H9 (cell line): ENCODE data around the gene PARP1. TPM values are rescaled to one million over a fixed set of nuclear protein-coding genes. Genes with fewer than 3 reads are reported as not detected.

Experiments used
- DNase-seq: peaks from one replicate; pipeline ENCODE4 v3.0.0-alpha.2; 2017
- H2AFZ ChIP-seq: one replicate; pipeline ENCODE4 v1.6.1; 2013; ENCODE audit warnings: mild to moderate bottlenecking, low read length, control low read depth, moderate library complexity
- H2AK5ac ChIP-seq: 2 replicates; pipeline ENCODE4 v1.6.1; 2013; ENCODE audit warnings: low read length, control low read depth, mixed read lengths; ENCODE audit not compliant: insufficient read length
- H2BK120ac ChIP-seq: one replicate; pipeline ENCODE4 v1.6.1; 2013; ENCODE audit warnings: low read depth, mild to moderate bottlenecking, low read length, control low read depth, inconsistent platforms; ENCODE audit not compliant: poor library complexity, severe bottlenecking
- H2BK12ac ChIP-seq: 2 replicates; pipeline ENCODE4 v1.6.1; 2013; ENCODE audit warnings: low read length, control low read depth, mixed read lengths, low read depth; ENCODE audit not compliant: insufficient read length
- H2BK15ac ChIP-seq: 2 replicates; pipeline ENCODE4 v1.6.1; 2013; ENCODE audit warnings: low read depth, low read length, control low read depth
- H2BK20ac ChIP-seq: one replicate; pipeline ENCODE4 v1.6.1; 2013; ENCODE audit warnings: low read depth, mild to moderate bottlenecking, low read length, control low read depth, inconsistent platforms; ENCODE audit not compliant: poor library complexity, severe bottlenecking
- H2BK5ac ChIP-seq: 2 replicates; pipeline ENCODE4 v1.6.1; 2013; ENCODE audit warnings: low read length, control low read depth, mixed read lengths; ENCODE audit not compliant: insufficient read length
- H3K14ac ChIP-seq: 2 replicates; pipeline ENCODE4 v1.6.1; 2013; ENCODE audit warnings: low read length, control low read depth; ENCODE audit not compliant: insufficient read depth
- H3K18ac ChIP-seq: 2 replicates; pipeline ENCODE4 v1.6.1; 2013; ENCODE audit warnings: low read depth, mild to moderate bottlenecking, mixed read lengths, low read length, control low read depth; ENCODE audit not compliant: insufficient read length
- H3K23ac ChIP-seq: 2 replicates; pipeline ENCODE4 v1.6.1; 2013; ENCODE audit warnings: low read length, control low read depth, mixed read lengths, low read depth; ENCODE audit not compliant: insufficient read length
- H3K23me2 ChIP-seq: 2 replicates; pipeline ENCODE4 v1.6.1; 2013; ENCODE audit warnings: low read depth, mild to moderate bottlenecking, mixed read lengths, low read length, control low read depth; ENCODE audit not compliant: insufficient read length, poor library complexity, severe bottlenecking
- H3K27ac ChIP-seq: 2 replicates; pipeline ENCODE4 v1.5.1; 2013; ENCODE audit warnings: low read length, control low read depth, mixed read lengths, low read depth; ENCODE audit not compliant: insufficient read length
- H3K27me3 ChIP-seq: 2 replicates; pipeline ENCODE4 v1.6.1; 2013; ENCODE audit warnings: low read length, control low read depth, inconsistent platforms; ENCODE audit not compliant: insufficient read depth
- H3K4ac ChIP-seq: 2 replicates; pipeline ENCODE4 v1.6.1; 2013; ENCODE audit warnings: low read depth, mild to moderate bottlenecking, control low read depth, inconsistent platforms, low read length, moderate library complexity
- H3K4me1 ChIP-seq: 2 replicates; pipeline ENCODE4 v1.6.1; 2013; ENCODE audit warnings: low read length, control low read depth, inconsistent platforms; ENCODE audit not compliant: insufficient read depth
- H3K4me2 ChIP-seq: 2 replicates; pipeline ENCODE4 v1.6.1; 2013; ENCODE audit warnings: low read length, control low read depth, mixed read lengths; ENCODE audit not compliant: insufficient read length, insufficient read depth
- H3K56ac ChIP-seq: 2 replicates; pipeline ENCODE4 v1.6.1; 2013; ENCODE audit warnings: low read depth, mild to moderate bottlenecking, mixed read lengths, low read length, control low read depth; ENCODE audit not compliant: insufficient read length
- H3K79me1 ChIP-seq: 2 replicates; pipeline ENCODE4 v1.6.1; 2013; ENCODE audit warnings: low read depth, mild to moderate bottlenecking, moderate library complexity, low read length, control low read depth, inconsistent platforms; ENCODE audit not compliant: insufficient read depth, poor library complexity, severe bottlenecking
- H3K79me2 ChIP-seq: 2 replicates; pipeline ENCODE4 v1.6.1; 2013; ENCODE audit warnings: low read length, control low read depth, inconsistent platforms; ENCODE audit not compliant: insufficient read depth
- H3K9ac ChIP-seq: 2 replicates; pipeline ENCODE4 v1.6.1; 2013; ENCODE audit warnings: low read length, control low read depth, mixed read lengths; ENCODE audit not compliant: insufficient read length; ENCODE audit errors: extremely low read depth
- H3K9me3 ChIP-seq: one replicate; pipeline ENCODE4 v1.6.1; 2013; ENCODE audit warnings: low read depth, low read length, inconsistent platforms; ENCODE audit not compliant: control insufficient read depth
- H3T11ph ChIP-seq: one replicate; pipeline ENCODE4 v1.6.1; 2013; ENCODE audit warnings: mild to moderate bottlenecking, low read length, control low read depth, inconsistent platforms
- H4K20me1 ChIP-seq: one replicate; pipeline ENCODE4 v1.6.1; 2013; ENCODE audit not compliant: control insufficient read depth, insufficient read length, insufficient read depth
- H4K5ac ChIP-seq: 2 replicates; pipeline ENCODE4 v1.6.1; 2013; ENCODE audit warnings: low read depth, mild to moderate bottlenecking, mixed read lengths, low read length, control low read depth; ENCODE audit not compliant: insufficient read length
- H4K8ac ChIP-seq: replicated peaks from 2 replicates; pipeline ENCODE4 v1.6.1; 2013; ENCODE audit warnings: low read length, control low read depth, mixed read lengths, low read depth; ENCODE audit not compliant: insufficient read length
- H4K91ac ChIP-seq: 2 replicates; pipeline ENCODE4 v1.6.1; 2013; ENCODE audit warnings: low read depth, mild to moderate bottlenecking, moderate library complexity, mixed read lengths, low read length, control low read depth; ENCODE audit not compliant: insufficient read length
- H3K27ac Mint-ChIP-seq, 3 experiments: 2 replicates in 2 of 3; 3 replicates in 1 of 3; pipeline ENCODE4 v1.8.0; 2020 to 2021; ENCODE audit warnings: mixed read lengths in 3 of 3, mild to moderate bottlenecking in 1 of 3, moderate library complexity in 1 of 3
- H3K27me3 Mint-ChIP-seq: 2 replicates; pipeline ENCODE4 v1.8.0; 2021; ENCODE audit warnings: low read depth, mild to moderate bottlenecking, moderate library complexity, mixed read lengths
- H3K36me3 Mint-ChIP-seq, 3 experiments: 2 replicates in 2 of 3; 3 replicates in 1 of 3; pipeline ENCODE4 v1.8.0; 2020 to 2021; ENCODE audit warnings: low read depth in 3 of 3, mixed read lengths in 3 of 3; ENCODE audit not compliant: insufficient read depth in 1 of 3
- H3K4me1 Mint-ChIP-seq, 2 experiments: 2 replicates each; pipeline ENCODE4 v1.8.0; 2020; ENCODE audit warnings: mixed read lengths in 2 of 2
- H3K4me3 Mint-ChIP-seq, 2 experiments: 2 replicates in 1 of 2; 3 replicates in 1 of 2; pipeline ENCODE4 v1.8.0; 2020 to 2021; ENCODE audit warnings: mild to moderate bottlenecking in 2 of 2, mixed read lengths in 2 of 2, moderate library complexity in 1 of 2
- H3K9me3 Mint-ChIP-seq, 2 experiments: 2 replicates in 1 of 2; 3 replicates in 1 of 2; pipeline ENCODE4 v1.8.0; 2020; ENCODE audit warnings: mild to moderate bottlenecking in 2 of 2, mixed read lengths in 2 of 2, moderate library complexity in 1 of 2
- WGBS: extraction: QIAGEN DNeasy Blood & Tissue Kit; methylation state at CpG from one replicate; pipeline ENCODE4 v1.1.7; 2013; ENCODE audit warnings: missing lambda C conversion rate, low lambda C conversion rate, mixed read lengths; ENCODE audit not compliant: insufficient read length; ENCODE audit errors: extremely low coverage; 5-methylcytosine and 5-hydroxymethylcytosine counted together
- total RNA-seq: library from RNA; stranded (reverse); gene quantifications from 2 replicates; pipeline ENCODE4 v1.2.1, GENCODE V29; 2021
- TF ChIP-seq, protein P1 (sequence below): fragments of 200-600 bp; sonication (generic); conservative IDR thresholded peaks from 3 replicates; pipeline ENCODE4 v1.8.0; 2021; ENCODE audit warnings: antibody characterized with exemption, mild to moderate bottlenecking

PARP1 gene
- total RNA-seq, 1 experiment from 2014 or later, result 337 TPM

DNA sequence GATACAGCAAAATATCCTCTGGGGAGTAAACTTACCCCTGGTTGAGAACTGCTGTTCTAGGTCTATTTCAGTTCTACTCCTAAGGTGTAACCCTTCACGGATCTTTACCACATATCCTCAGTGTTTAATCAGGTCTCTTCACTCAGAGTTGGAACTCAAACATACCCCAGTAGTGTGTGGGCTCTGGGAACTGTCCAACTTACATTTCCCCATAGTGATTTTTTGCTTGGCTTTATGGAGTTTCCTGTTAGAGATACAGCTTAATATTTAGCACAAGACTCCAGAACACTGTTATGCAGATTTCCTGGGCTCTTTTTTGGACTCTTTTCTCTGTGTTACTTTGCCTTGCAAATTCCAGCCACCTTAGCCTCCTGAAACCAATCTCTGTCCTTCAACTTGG is 72.2 kb downstream of the PARP1 start:
- Histone ChIP-seq H4K20me1 (no peaks in the 10 kb centered on the region), H3K27me3 (no peaks in the 10 kb centered on the region), H2BK120ac (no peak overlapping the region), H4K8ac (no peak overlapping the region), H3K23me2 (no peaks in the 10 kb centered on the region), H4K5ac (no peak overlapping the region), H3K56ac (no peak overlapping the region), H3K79me1 (no peaks in the 10 kb centered on the region), H2AK5ac (no peak overlapping the region), H3K9me3 (no peaks in the 10 kb centered on the region), H3K4me1 (0 out of 2 replicates have a peak, but pooled peaks cover 2% of the 10 kb centered on the region), H2AFZ (no peak overlapping the region), H4K91ac (no peak overlapping the region), H3K23ac (no peak overlapping the region), H3T11ph (no peak overlapping the region), H2BK5ac (no peak overlapping the region), H3K4me2 (no peak overlapping the region), H3K9ac (no peak overlapping the region), H2BK12ac (no peak overlapping the region), H2BK20ac (no peak overlapping the region), H2BK15ac (no peak overlapping the region), H3K79me2 (no peaks in the 10 kb centered on the region), H3K18ac (no peak overlapping the region), H3K4ac (no peak overlapping the region), H3K27ac (no peak overlapping the region), H3K14ac (no peak overlapping the region)
- H3K27me3 Mint-ChIP-seq, result peaks cover 4% of the 10 kb centered on the region
- H3K36me3 Mint-ChIP-seq, result peaks cover 0 to 2% (median 2%) of the 10 kb centered on the region in 3 experiments; a peak in 1 of 7 replicates
- peaks cover 4 to 5% of the 10 kb centered on the region in 2 experiments for H3K4me1 Mint-ChIP-seq
- no CpG with 5 or more reads among the region's 1 CpG for WGBS
- peaks cover 6 to 7% of the 10 kb centered on the region in 2 experiments for H3K9me3 Mint-ChIP-seq
- H3K4me3 Mint-ChIP-seq, result no peak overlapping the region
- H3K27ac Mint-ChIP-seq, result no peak overlapping the region
- TF ChIP-seq, protein P1, sequence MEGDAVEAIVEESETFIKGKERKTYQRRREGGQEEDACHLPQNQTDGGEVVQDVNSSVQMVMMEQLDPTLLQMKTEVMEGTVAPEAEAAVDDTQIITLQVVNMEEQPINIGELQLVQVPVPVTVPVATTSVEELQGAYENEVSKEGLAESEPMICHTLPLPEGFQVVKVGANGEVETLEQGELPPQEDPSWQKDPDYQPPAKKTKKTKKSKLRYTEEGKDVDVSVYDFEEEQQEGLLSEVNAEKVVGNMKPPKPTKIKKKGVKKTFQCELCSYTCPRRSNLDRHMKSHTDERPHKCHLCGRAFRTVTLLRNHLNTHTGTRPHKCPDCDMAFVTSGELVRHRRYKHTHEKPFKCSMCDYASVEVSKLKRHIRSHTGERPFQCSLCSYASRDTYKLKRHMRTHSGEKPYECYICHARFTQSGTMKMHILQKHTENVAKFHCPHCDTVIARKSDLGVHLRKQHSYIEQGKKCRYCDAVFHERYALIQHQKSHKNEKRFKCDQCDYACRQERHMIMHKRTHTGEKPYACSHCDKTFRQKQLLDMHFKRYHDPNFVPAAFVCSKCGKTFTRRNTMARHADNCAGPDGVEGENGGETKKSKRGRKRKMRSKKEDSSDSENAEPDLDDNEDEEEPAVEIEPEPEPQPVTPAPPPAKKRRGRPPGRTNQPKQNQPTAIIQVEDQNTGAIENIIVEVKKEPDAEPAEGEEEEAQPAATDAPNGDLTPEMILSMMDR, result no peak
- no peak for DNase-seq
